ENCODE results near the gene RBP5. TPM values are rescaled to one million over a fixed set of nuclear protein-coding genes. Genes with fewer than 3 reads are reported as not detected.

Gene RBP5
- total and polyA plus RNA-seq, 9 of the 15 experiments (the other 6 are each of a cell fraction or from before 2014, with no cell fraction given), result 8.6 to 22.5 (median 11.4) TPM

DNA sequence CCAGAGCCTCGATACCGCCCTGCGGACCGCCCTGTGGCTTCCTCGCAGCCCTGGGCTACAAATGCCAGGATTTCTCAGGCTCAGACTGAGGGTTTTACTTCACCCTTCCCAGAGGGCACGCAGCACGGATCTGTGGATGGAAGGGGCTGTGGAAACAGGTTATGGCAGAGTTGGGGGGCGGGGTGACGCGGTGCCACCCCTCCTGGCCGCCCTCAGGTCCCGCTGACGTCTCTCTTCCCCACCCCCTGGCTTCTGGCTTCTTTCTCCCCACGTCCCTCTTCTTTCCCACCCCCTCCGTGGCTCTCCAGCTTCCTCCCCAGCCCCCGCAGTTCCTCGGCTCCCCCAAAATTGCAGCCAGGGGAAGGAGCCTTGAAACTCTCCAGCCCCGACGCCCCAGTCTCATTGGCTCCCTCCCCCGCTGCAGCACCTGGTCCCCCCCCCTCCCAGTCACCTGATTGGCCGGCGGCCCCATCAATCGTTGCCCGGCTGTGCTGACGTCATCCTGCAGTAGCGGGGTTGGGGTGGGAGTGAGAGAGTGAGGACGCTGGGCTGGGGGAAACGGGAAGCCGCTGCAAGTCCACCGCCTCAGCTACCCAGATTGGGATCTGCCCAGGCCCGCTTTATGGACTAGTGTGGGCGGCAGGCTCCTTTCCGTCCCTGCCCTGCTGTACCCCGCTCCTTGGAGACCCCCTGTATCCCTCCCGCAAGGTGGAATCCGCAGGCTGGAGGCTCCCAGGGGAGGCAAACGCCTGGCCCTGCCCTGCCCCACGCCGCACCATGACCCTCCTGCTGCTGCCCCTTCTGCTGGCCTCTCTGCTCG, 1.4 kb upstream of the RBP5 start, which contains the start of gene CLSTN3 (continued):
- TF ChIP-seq PRDM10 (IDR thresholded peaks at IDR 0.05; ENCODE audit: partially characterized antibody) (peak; percentile 90), CXXC5 (CRISPR knock-in tag; IDR thresholded peaks at IDR 0.05) (peak; percentile 49), CREB1 (IDR thresholded peaks at IDR 0.05) (peak; percentile 63), CREB1 (CRISPR knock-in tag; IDR thresholded peaks at IDR 0.05) (peak; percentile 78), PML (IDR thresholded peaks at IDR 0.05; ENCODE audit: low read length) (no peak), SPI1 (IDR thresholded peaks at IDR 0.05; ENCODE audit: borderline replicate concordance, low read depth, low read length) (no peak), ZNF174 (CRISPR knock-in tag; IDR thresholded peaks at IDR 0.05) (no peak), ZBTB17 (CRISPR knock-in tag; IDR thresholded peaks at IDR 0.05) (no peak), ZNF609 (CRISPR knock-in tag; IDR thresholded peaks at IDR 0.05; ENCODE audit: borderline replicate concordance) (no peak), SP2 (IDR thresholded peaks at IDR 0.05; ENCODE audit: extremely low read depth, low read depth, low read length, poor library complexity, severe bottlenecking) (peak; percentile 80), ZBED1 (IDR thresholded peaks at IDR 0.05) (no peak), ETV6 (IDR thresholded peaks at IDR 0.05; ENCODE audit: borderline replicate concordance in 1 of 2, low read depth in 2 of 2, low read length in 1 of 2) (no peak), ETV6 (CRISPR knock-in tag; IDR thresholded peaks at IDR 0.05; ENCODE audit: borderline replicate concordance) (no peak), SRSF3 (IDR thresholded peaks at IDR 0.05; ENCODE audit: insufficient read depth, low read length) (no peak), ATF7 (IDR thresholded peaks at IDR 0.05) (peak; percentile 93), BRD9 (IDR thresholded peaks at IDR 0.05; ENCODE audit: low read depth, partially characterized antibody) (no peak), FOS (IDR thresholded peaks at IDR 0.05; ENCODE audit: extremely low read depth, insufficient read length) (peak; percentile 73), POLR2G (IDR thresholded peaks at IDR 0.05; ENCODE audit: low read depth, low read length) (peak; percentile 52; the same call in 1 of the 2 replicates), ATF1 (CRISPR knock-in tag; IDR thresholded peaks at IDR 0.05) (peak; percentile 72), ATF1 (tag; IDR thresholded peaks at IDR 0.05) (peak; percentile 89), RUNX1 (IDR thresholded peaks at IDR 0.05; ENCODE audit: low read depth) (peak; percentile 21; the same call in 1 of the 2 replicates), NEUROD1 (IDR thresholded peaks at IDR 0.05; ENCODE audit: borderline replicate concordance, low read depth, low read length, partially characterized antibody) (peak; percentile 16)
